Measurements from ENCODE around the gene PGA3. TPM values are rescaled to one million over a fixed set of nuclear protein-coding genes. Genes with fewer than 3 reads are reported as not detected.
A peak's percentile ranks its signal among the peaks of the same experiment; 100 is the strongest.
"Not testable (repeated sequence)": the region's sequence is repeated elsewhere in the genome, so short reads cannot be mapped to it uniquely, and the experiment has no call there.

The PGA3 gene
- total and polyA plus RNA-seq, 5 donors = 0.59 to 2.5 (median 1.7) TPM

DNA sequence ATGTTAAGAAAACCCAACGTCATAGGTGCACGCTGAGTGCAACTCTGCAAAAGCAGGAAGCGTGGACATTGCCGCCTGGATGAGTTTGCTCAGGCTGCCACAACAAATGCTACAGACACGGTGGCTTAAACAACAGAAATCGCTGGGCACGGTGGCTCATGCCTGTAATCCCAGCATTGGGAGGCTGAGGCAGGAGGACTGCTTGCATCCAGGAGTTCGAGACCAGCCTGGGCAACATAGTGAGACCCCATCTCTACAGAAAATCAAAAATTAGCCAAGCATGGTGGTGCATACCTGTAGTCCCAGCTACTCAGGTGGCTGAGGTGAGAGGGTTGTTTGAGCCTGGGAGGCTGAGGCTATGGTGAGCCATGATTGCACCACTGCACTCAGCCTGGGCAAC is 13.4 kb upstream of the PGA3 start:
- no peak for DNase-seq
- WGBS = 81% methylated on average over 8 of the region's 8 CpGs
- intact Hi-C loops (cut with DNase I) = loop anchor here in 3 of 4 donors (5.0 to 10.0 kb wide), 2 partner anchors 355 to 358 kb away; no protein-coding TSS in a partner anchor
- Histone ChIP-seq H3K27ac (ENCODE audit: low read length) (no peak overlapping the region), H3K27me3 (ENCODE audit: control insufficient read depth, insufficient read depth) (no peaks in the 10 kb centered on the region), H3K4me3 (ENCODE audit: low read length) (no peak overlapping the region), H3K9me3 (ENCODE audit: control insufficient read depth, low read length) (no peaks in the 10 kb centered on the region), H3K4me1 (ENCODE audit: control insufficient read depth, insufficient read depth, low read length) (no peaks in the 10 kb centered on the region)
- ATAC-seq = no peak

DNA sequence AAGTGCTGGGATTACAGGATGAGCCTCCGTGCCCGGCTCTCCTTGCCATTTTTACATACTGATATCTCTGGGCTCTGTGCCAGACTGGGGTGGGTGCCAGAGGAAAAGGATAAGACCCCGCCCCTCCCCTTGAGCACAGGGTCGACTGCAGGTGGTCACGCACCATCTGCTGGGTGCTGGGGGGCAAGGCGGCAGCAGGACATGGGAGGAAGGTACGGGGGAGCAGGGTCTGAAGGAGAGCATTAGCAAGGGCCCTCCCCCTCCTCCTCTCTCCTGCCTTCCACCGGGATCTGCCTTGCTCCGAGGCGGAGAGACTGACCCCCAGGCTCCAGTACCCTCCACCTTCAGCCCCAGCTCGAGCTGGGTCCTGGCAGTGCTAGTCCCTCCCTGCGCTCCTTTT is 9.7 kb upstream of the PGA3 start:
- ATAC-seq = peak in 1 of 2 donors; percentile 44

GRCh38 chr11:61194169-61194671 is 9.1 kb upstream of the PGA3 start:
- WGBS = 64% methylated on average over 12 of the region's 12 CpGs
- H3K27me3 ChIP-seq (ENCODE audit: control insufficient read depth, insufficient read depth) = no peaks in the 10 kb centered on the region
- ATAC-seq (peak; percentile 16 to 48), DNase-seq (no peak)
- no peak overlapping the region for H3K27ac ChIP-seq (ENCODE audit: low read length)
- intact Hi-C loops (cut with DNase I) = no loop called here
- H3K9me3 ChIP-seq (ENCODE audit: control insufficient read depth, low read length) = no peaks in the 10 kb centered on the region
- no peaks in the 10 kb centered on the region for H3K4me1 ChIP-seq (ENCODE audit: control insufficient read depth, insufficient read depth, low read length)
- no peak overlapping the region for H3K4me3 ChIP-seq (ENCODE audit: low read length)

More for the DNA sequence above, 9.7 kb upstream of the PGA3 start:
- intact Hi-C loops (cut with DNase I) = no loop called here
- no peak overlapping the region for H3K4me3 ChIP-seq (ENCODE audit: low read length)
- no peaks in the 10 kb centered on the region for H3K9me3 ChIP-seq (ENCODE audit: control insufficient read depth, low read length)
- no peaks in the 10 kb centered on the region for H3K4me1 ChIP-seq (ENCODE audit: control insufficient read depth, insufficient read depth, low read length)
- peak in 1 of 3 donors; percentile 43 for DNase-seq
- 27% methylated on average over 12 of the region's 12 CpGs for WGBS
- H3K27ac ChIP-seq (ENCODE audit: low read length) = no peak overlapping the region
- no peaks in the 10 kb centered on the region for H3K27me3 ChIP-seq (ENCODE audit: control insufficient read depth, insufficient read depth)

- intact Hi-C loops (cut with DNase I) = no loop called here
- Histone ChIP-seq H3K4me3 (ENCODE audit: low read length) (no peak overlapping the region), H3K9me3 (ENCODE audit: control insufficient read depth, low read length) (no peaks in the 10 kb centered on the region), H3K4me1 (ENCODE audit: control insufficient read depth, insufficient read depth, low read length) (no peaks in the 10 kb centered on the region), H3K27ac (ENCODE audit: low read length) (no peak overlapping the region), H3K27me3 (ENCODE audit: control insufficient read depth, insufficient read depth) (no peaks in the 10 kb centered on the region)
- DNase-seq (no peak), ATAC-seq (no peak)
- WGBS = 75% methylated on average over 7 of the region's 7 CpGs
These were observed 8.2 kb upstream of the PGA3 start for GRCh38 chr11:61194981-61195695.

- 68% methylated on average over 7 of the region's 7 CpGs for WGBS
- Histone ChIP-seq H3K27ac (ENCODE audit: low read length) (no peak overlapping the region), H3K27me3 (ENCODE audit: control insufficient read depth, insufficient read depth) (no peaks in the 10 kb centered on the region), H3K9me3 (ENCODE audit: control insufficient read depth, low read length) (no peaks in the 10 kb centered on the region), H3K4me3 (ENCODE audit: low read length) (no peak overlapping the region), H3K4me1 (ENCODE audit: control insufficient read depth, insufficient read depth, low read length) (no peaks in the 10 kb centered on the region)
- ATAC-seq (no peak), DNase-seq (no peak)
- intact Hi-C loops (cut with DNase I) = no loop called here
These were observed 7.6 kb upstream of the PGA3 start for GRCh38 chr11:61195719-61196118.

DNA sequence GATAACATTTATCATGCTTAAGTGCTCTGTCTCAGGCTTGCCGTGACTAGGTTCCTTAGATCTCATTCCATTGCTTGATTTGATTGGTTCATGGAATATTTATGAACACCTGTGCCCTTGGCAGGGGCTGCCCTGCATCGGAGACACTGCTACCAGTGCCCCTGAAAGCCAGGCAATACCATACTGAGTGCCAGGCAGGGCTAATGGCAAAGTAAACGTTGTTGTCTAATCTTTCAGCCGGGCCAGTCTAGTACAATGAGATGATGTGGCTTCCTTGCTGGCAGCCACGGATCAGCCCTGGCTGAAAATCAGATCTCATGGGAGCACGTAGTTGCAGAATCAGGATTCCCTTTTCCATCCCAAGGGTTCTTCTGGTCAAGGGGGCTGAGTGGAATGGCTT is 5.0 kb upstream of the PGA3 start:
- no peak for DNase-seq
- Histone ChIP-seq H3K27ac (ENCODE audit: low read length) (no peak overlapping the region), H3K4me3 (ENCODE audit: low read length) (no peak overlapping the region), H3K9me3 (ENCODE audit: control insufficient read depth, low read length) (no peaks in the 10 kb centered on the region), H3K4me1 (ENCODE audit: control insufficient read depth, insufficient read depth, low read length) (no peaks in the 10 kb centered on the region), H3K27me3 (ENCODE audit: control insufficient read depth, insufficient read depth) (no peaks in the 10 kb centered on the region)
- 60% methylated on average over 6 of the region's 6 CpGs for WGBS
- intact Hi-C loops (cut with DNase I) = no loop called here
- ATAC-seq = no peak

- WGBS = 81% methylated on average over 4 of the region's 4 CpGs
- DNase-seq = no peak
These were observed 4.3 kb upstream of the PGA3 start for GRCh38 chr11:61198948-61199523.

DNA sequence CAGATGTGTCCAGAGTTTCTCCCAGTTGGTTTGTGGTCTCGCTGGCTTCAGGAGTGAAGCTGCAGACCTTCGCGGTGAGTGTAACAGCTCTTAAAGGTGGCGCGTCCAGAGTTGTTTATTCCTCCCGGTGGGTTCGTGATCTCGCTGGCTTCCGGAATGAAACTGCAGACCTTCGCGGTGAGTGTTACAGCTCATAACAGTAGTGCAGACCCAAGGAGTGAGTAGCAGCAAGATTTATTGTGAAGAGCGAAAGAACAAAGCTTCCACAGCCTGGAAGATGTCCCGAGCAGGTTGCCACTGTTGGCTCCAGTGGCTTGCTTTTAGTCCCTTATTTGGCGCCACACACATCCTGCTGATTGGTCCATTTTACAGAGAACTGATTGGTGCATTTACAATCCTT is 1.8 kb upstream of the PGA3 start:
- DNase-seq (no peak), ATAC-seq (no peak)
- no peak overlapping the region for H3K27ac ChIP-seq (ENCODE audit: low read length)
- H3K4me1 ChIP-seq (ENCODE audit: control insufficient read depth, insufficient read depth, low read length) = no peaks in the 10 kb centered on the region
- no peaks in the 10 kb centered on the region for H3K9me3 ChIP-seq (ENCODE audit: control insufficient read depth, low read length)
- H3K4me3 ChIP-seq (ENCODE audit: low read length) = no peak overlapping the region
- intact Hi-C loops (cut with DNase I) = no loop called here
- WGBS = 93% methylated on average over 14 of the region's 14 CpGs
- H3K27me3 ChIP-seq (ENCODE audit: control insufficient read depth, insufficient read depth) = no peaks in the 10 kb centered on the region

More at GRCh38 chr11:61198948-61199523, 4.3 kb upstream of the PGA3 start:
- Histone ChIP-seq H3K27ac (ENCODE audit: low read length) (no peak overlapping the region), H3K9me3 (ENCODE audit: control insufficient read depth, low read length) (no peaks in the 10 kb centered on the region), H3K4me3 (ENCODE audit: low read length) (no peak overlapping the region), H3K4me1 (ENCODE audit: control insufficient read depth, insufficient read depth, low read length) (no peaks in the 10 kb centered on the region), H3K27me3 (ENCODE audit: control insufficient read depth, insufficient read depth) (no peaks in the 10 kb centered on the region)
- intact Hi-C loops (cut with DNase I) = no loop called here
- ATAC-seq = no peak

GRCh38 chr11:61203873-61204272 is 558 bp downstream of the PGA3 start:
- WGBS = 73% methylated on average over 2 of the region's 5 CpGs
- H3K27ac ChIP-seq (ENCODE audit: low read length); H3K4me1 ChIP-seq (ENCODE audit: control insufficient read depth, insufficient read depth, low read length); DNase-seq; H3K27me3 ChIP-seq (ENCODE audit: control insufficient read depth, insufficient read depth); intact Hi-C loops (cut with DNase I); H3K4me3 ChIP-seq (ENCODE audit: low read length); H3K9me3 ChIP-seq (ENCODE audit: control insufficient read depth, low read length): not testable (repeated sequence)
- ATAC-seq = peak; percentile 42 to 64

DNA sequence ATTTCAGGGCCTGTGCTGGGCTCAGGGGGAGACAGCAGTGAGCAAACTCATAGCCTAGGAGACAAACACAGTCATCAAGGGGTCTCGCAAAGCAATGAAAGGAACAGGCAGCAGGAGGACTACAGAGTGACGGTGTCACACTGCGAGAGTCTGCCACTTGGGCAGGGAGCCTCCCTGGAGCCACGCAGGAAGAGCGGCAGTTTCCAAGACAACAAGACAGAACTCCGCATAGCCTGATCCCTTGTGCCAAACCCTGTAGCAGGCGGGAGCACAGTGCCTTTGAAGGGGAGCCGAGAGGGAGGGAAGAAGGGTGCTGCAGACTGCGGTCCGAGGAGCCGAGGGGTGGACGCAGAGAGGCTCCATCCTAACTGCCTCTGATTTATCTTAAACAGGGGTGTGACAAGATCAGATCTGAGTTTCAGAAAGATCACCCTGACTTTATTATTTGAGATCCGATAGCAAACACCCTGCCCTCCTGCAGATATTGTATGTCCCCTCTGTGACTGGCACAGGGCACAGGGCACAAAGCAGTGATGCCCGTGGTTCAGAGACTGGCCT is 1.3 kb downstream of the PGA3 start:
- H3K4me3 ChIP-seq (ENCODE audit: low read length); H3K4me1 ChIP-seq (ENCODE audit: control insufficient read depth, insufficient read depth, low read length); H3K27me3 ChIP-seq (ENCODE audit: control insufficient read depth, insufficient read depth); H3K27ac ChIP-seq (ENCODE audit: low read length); H3K9me3 ChIP-seq (ENCODE audit: control insufficient read depth, low read length); intact Hi-C loops (cut with DNase I); DNase-seq; ATAC-seq: not testable (repeated sequence)
- 55% methylated on average over 14 of the region's 14 CpGs for WGBS

- intact Hi-C loops (cut with DNase I); H3K4me1 ChIP-seq (ENCODE audit: control insufficient read depth, insufficient read depth, low read length); H3K4me3 ChIP-seq (ENCODE audit: low read length); H3K27ac ChIP-seq (ENCODE audit: low read length); H3K27me3 ChIP-seq (ENCODE audit: control insufficient read depth, insufficient read depth); ATAC-seq; DNase-seq; H3K9me3 ChIP-seq (ENCODE audit: control insufficient read depth, low read length): not testable (repeated sequence)
- no CpG with 5 or more reads among the region's 9 CpGs for WGBS
These were observed 4.5 kb downstream of the PGA3 start for GRCh38 chr11:61207636-61208310.
